Middle frontal gyrus (tissue), 1 donor: ENCODE measurements around the gene BRK1.
A peak's percentile ranks its signal among the peaks of the same experiment; 100 is the strongest.
"Not testable (repeated sequence)": the region's sequence is repeated elsewhere in the genome, so short reads cannot be mapped to it uniquely, and the experiment has no call there.

Experiments used
- DNase-seq: peaks from one replicate; pipeline ENCODE4 v3.0.0-alpha.2; 2015; ENCODE audit warnings: low spot score; ENCODE audit errors: extremely low spot score

BRK1 gene

GRCh38 chr3:10115326-10116137 lies at the start of gene BRK1:
TSS of gene BRK1 (plus strand) at chr3:10115675. CDS start at chr3:10115702, 27 bp downstream.
- DNase-seq, result peak; percentile 91

DNA sequence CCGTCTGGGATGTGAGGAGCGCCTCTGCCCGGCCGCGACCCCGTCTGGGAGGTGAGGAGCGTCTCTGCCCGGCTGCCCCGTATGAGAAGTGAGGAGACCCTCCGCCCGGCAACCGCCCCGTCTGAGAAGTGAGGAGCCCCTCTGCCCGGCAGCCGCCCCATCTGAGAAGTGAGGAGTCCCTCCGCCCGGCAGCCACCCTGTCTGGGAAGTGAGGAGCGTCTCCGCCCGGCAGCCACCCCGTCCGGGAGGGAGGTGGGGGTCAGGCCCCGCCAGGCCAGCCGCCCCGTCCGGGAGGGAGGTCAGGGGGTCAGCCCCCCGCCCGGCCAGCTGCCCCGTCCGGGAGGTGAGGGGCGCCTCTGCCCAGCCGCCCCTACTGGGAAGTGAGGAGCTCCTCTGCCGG lies 45.4 kb upstream of the BRK1 start:
- DNase-seq, result not testable (repeated sequence)

DNA sequence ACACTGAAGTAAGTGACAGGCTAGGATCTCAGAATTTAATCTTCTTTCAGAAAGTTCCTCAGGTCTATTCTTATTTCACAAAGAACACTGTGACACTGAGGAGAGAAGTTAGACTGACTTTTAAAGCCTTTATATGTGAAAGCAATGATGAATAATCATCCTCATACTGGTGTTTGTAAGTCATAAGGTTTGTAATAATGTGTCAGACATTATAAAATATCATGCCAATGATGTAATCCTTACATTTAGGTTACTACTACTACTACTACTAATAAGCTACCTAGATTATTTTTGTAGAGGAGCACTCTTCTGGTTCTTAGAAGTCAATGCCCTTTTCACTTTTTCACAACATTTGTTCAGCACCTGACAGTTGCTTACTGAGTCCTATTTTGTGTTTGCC lies 40.8 kb upstream of the BRK1 start:
- no peak for DNase-seq

DNA sequence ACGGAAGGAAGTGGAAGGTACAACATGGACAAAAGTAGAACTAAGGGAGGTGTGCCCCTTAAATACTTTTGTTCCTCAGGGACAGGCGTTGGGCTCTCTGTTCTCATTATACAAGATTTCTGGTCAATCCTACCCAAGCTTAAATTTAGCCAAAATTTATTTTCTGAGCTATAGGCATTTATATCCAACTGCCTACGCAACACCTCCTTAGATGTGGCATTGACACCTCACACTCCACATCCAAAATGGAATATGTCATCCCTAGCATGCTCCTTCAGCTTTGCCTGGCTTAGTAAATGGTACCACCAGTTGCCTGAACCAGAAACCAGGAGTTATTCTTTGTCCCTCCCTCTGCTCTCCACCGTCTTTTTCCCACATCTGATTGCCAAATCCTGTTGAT lies 33.6 kb upstream of the BRK1 start:
- peak; percentile 20 for DNase-seq

GRCh38 chr3:10085738-10086137 lies 29.7 kb upstream of the BRK1 start:
- DNase-seq, result no peak

DNA sequence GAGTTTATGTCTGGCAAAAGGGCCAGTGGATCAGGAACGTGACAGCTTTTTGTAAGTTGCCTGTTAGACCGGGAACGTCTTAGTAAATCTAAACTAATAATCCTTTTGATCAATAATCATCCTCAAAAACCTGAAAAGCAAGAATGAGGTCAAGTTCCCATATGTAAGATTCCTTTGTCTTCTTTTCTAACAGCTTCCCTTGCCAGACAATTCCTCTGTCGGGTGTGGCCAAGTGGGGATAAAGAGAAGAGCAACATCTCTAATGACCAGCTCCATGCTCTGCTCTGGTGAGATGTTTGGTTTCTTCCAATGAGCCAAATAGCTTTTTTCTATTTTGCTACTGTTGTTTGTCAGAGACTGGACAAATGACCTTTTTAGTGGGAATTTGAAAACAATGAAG lies 27.2 kb upstream of the BRK1 start:
- no peak for DNase-seq

- no peak for DNase-seq
Measured at GRCh38 chr3:10090179-10090578, 25.3 kb upstream of the BRK1 start.

DNA sequence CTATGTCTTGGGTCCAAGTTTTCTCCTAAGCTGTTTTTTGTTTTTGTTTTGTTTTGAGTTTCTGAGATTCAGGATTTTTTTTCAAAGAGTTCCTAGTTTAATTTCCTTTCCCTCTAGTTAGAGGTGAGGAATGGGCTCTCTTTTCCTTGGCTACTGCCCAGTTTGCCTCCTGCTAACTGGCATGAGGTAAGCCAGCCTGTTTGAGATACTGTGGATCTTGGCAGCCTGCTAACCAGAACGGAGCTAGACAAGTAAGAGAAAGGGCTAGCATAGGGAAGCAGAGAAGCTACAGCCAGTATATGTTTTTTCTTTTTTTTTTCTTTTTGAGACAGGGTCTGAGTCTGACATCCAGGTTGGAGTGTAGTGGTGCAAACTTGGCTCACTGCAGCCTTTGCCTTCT lies 24.7 kb upstream of the BRK1 start:
- not testable (repeated sequence) for DNase-seq

- not testable (repeated sequence) for DNase-seq
Measured at GRCh38 chr3:10091387-10091786, 24.1 kb upstream of the BRK1 start.

GRCh38 chr3:10093678-10094077 lies 21.8 kb upstream of the BRK1 start:
- no peak for DNase-seq

- DNase-seq, result peak; percentile 13
Measured at GRCh38 chr3:10099041-10099440, 16.4 kb upstream of the BRK1 start.

DNA sequence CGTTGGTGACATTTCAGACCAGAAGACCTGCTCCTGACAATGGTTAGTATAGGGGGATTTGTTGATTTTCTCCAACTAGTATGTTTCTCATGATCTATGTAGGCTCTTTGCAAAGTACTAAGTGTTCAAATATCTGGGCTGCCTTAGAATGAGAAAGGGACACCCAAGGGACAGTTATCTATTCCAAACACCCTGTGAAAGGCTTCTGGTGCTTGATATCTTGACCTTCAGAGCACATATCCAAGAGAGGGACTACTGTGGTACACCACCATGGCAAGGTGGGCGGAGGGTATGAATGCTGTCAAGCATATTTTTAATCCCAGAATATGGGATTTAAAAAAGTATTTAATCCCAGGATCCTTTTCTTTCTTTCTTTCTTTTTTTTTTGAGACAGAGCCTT lies 8.6 kb upstream of the BRK1 start:
- DNase-seq, result no peak

- no peak for DNase-seq
Measured at GRCh38 chr3:10108091-10108490, 7.4 kb upstream of the BRK1 start, which contains the start of gene FANCD2OS. TSS of gene FANCD2OS (minus strand) at chr3:10108255. CDS start at chr3:10104774, 3,481 bp downstream.

- DNase-seq, result no peak
Measured at GRCh38 chr3:10116138-10116460, 624 bp downstream of the BRK1 start.

DNA sequence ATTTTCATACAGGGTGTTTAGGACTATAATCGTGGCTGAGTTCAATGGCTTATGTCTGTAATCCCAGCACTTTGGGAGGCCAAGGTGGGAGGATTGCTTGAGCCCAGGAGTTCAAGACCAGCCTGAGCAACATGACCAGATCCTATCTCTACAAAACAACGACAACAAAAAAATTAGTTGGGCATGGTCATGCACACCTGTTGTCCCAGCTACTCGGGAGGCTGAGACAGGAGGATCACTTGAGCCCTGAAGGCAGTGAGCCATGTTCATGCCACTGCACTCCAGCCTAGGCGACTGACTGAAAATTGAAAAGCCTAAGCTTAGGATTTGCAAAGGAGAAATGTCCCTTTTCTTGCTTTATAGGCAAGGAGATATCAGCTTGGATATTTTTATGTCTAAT lies 1.5 kb downstream of the BRK1 start:
- no peak for DNase-seq

- no peak for DNase-seq
Measured at GRCh38 chr3:10119376-10119775, 3.9 kb downstream of the BRK1 start.

DNA sequence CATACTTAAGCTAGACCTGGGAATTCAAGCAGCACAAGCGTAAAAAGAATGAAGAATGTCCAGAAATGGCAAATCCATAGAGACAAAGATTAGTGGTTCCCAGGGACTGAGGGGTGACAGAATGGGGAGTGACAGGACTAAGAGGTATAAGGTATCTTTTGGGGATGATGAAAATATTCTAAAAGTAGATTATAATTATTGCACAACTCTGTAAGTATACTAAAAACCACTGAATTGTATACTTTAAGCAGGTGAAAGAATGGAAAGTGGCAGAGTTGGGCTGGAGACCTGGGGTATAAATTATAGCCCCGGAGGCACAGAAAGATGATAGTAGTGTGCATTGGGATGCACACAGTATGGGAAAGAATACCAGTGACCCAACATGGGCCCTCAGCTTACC lies 5.6 kb downstream of the BRK1 start:
- DNase-seq, result no peak

DNA sequence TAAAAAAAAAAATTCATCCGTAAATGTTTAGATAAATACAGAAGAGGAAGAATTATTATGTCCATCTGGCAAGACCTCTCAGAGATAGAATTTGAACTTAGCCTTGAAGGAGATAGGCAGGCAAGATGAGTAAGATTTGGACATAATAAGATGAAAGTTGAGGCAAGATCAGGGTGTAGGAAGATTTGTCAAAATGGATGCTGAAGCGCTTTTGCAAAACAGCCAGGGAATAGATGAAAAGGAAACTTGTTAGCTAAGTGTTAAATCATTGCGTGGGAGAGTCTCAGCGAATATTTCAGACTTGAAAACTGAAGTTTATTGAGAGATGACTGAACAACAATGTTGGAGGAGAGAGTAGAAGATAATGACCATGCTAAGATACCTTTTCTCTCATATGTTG lies 7.2 kb downstream of the BRK1 start:
- no peak for DNase-seq

- DNase-seq, result not testable (repeated sequence)
Measured at GRCh38 chr3:10135872-10136271, 20.4 kb downstream of the BRK1 start.

DNA sequence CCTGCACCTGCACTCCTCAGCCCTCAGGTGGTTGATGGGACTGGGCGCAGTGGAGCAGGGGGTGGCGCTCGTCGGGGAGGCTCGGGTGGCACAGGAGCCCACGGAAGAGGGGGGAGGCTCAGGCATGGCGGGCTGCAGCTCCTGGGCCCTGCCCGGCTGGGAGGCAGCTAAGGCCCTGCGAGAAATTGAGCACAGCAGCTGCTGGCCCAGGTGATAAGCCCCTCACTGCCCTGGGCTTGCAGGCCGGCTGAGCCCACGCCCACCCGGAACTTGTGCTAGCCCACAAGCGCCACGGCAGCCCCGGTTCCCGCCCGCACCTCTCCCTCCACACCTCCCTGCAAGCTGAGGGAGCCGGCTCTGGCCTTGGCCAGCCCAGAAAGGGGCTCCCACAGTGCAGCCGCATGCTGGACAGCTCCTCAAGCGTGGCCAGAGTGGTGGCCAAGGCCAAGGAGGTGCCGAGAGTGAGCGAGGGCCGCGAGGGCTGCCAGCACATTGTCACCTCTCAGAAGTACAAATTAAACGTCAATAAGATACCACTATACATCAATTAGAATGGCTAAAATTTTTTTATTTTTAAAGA lies 21.0 kb downstream of the BRK1 start:
- no peak for DNase-seq

GRCh38 chr3:10137178-10137577 lies 21.7 kb downstream of the BRK1 start:
- no peak for DNase-seq

DNA sequence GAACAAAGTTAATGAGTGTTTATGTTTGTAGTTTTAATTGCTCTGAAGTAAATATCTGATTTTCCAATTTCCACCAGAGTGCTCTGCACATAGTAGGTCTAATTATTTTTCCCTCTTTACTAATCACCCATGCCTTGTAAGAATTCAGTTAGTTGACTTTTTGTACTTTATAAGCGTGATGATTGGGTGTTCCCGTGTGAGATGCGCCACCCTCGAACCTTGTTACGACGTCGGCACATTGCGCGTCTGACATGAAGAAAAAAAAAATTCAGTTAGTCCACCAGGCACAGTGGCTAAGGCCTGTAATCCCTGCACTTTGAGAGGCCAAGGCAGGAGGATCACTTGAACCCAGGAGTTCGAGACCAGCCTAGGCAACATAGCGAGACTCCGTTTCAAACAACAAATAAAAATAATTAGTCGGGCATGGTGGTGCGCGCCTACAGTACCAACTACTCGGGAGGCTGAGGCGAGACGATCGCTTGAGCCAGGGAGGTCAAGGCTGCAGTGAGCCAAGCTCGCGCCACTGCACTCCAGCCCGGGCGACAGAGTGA lies 25.6 kb downstream of the BRK1 start:
- no peak for DNase-seq
